Endothelial cell of umbilical vein (primary cell): Measurements from ENCODE around the gene ENAH. TPM values are rescaled to one million over a fixed set of nuclear protein-coding genes. Genes with fewer than 3 reads are reported as not detected.

Experiments used
- BruUV-seq: library from RNA; stranded (reverse); fragments of 400-500 nt; replicated peaks from 2 replicates; lab custom pipeline; 2021; lab: Mats Ljungman, UMichigan
- CTCF ChIA-PET: fragments of 300-600, 350-600 bp; sonication (Branson Sonifier 250); formaldehyde crosslinking; loops from one replicate; lab custom pipeline; 2021; ENCODE audit warnings: antibody characterized with exemption, inconsistent platforms; lab: Charles Lee
- POLR2A ChIA-PET: fragments of 300-600, 350-600 bp; sonication (Branson Sonifier 250); formaldehyde crosslinking; loops from one replicate; lab custom pipeline; 2021; ENCODE audit warnings: antibody characterized with exemption, inconsistent platforms; lab: Charles Lee
- DNase-seq: peaks from one replicate; pipeline ENCODE4 v3.0.0-alpha.2; 2011; ENCODE audit warnings: low read depth, low spot score
- FAIRE-seq: peaks from 2 replicates; lab custom pipeline; 2011; peaks lifted over from hg19 to GRCh38; lab: Jason Lieb, UNC
- H2AFZ ChIP-seq: 2 replicates; pipeline ENCODE4 v1.6.0; 2012; ENCODE audit warnings: low read depth, low read length, control low read depth, inconsistent platforms
- H3K27ac ChIP-seq: 2 replicates; pipeline ENCODE4 v1.5.1; 2011; ENCODE audit warnings: low read depth, mild to moderate bottlenecking, control low read depth, low read length, moderate library complexity; ENCODE audit not compliant: insufficient read depth
- H3K27me3 ChIP-seq, 2 experiments: 2 replicates each; pipeline versions ENCODE4 v1.6.0 to v1.6.1; 2011; ENCODE audit warnings: low read length in 2 of 2, mixed read lengths in 1 of 2; ENCODE audit not compliant: control insufficient read depth in 2 of 2, insufficient read depth in 2 of 2
- H3K36me3 ChIP-seq, 2 experiments: 2 replicates in 1 of 2; 3 replicates in 1 of 2; pipeline ENCODE4 v1.5.1; 2011; ENCODE audit warnings: low read length in 2 of 2, mild to moderate bottlenecking in 1 of 2, moderate library complexity in 1 of 2; ENCODE audit not compliant: control insufficient read depth in 2 of 2, insufficient read depth in 2 of 2; ENCODE audit errors: extremely low read depth in 1 of 2
- H3K4me1 ChIP-seq: 3 replicates; pipeline ENCODE4 v1.5.1; 2011; ENCODE audit warnings: mild to moderate bottlenecking, low read length; ENCODE audit not compliant: control insufficient read depth, insufficient read depth; ENCODE audit errors: extremely low read depth
- H3K4me2 ChIP-seq: 2 replicates; pipeline ENCODE4 v1.6.1; 2011; ENCODE audit warnings: low read length, control low read depth, mixed read lengths; ENCODE audit not compliant: insufficient read depth
- H3K4me3 ChIP-seq, 3 experiments: fragments of 200-600 bp in 1 of 3; sonication (generic), shearing (Covaris generic) in 1 of 3; replicated peaks in 1 of 3; 2 replicates each; pipeline ENCODE4 v1.5.1; 2011 to 2016; ENCODE audit warnings: control low read depth in 3 of 3, low read length in 3 of 3, mild to moderate bottlenecking in 2 of 3, inconsistent platforms in 1 of 3, low read depth in 1 of 3, moderate library complexity in 1 of 3; ENCODE audit not compliant: insufficient read depth in 1 of 3
- H3K79me2 ChIP-seq: 2 replicates; pipeline ENCODE4 v1.6.0; 2012; ENCODE audit warnings: low read length, inconsistent platforms; ENCODE audit not compliant: control insufficient read depth, insufficient read depth
- H3K9ac ChIP-seq: replicated peaks from 2 replicates; pipeline ENCODE3; 2011; ENCODE audit warnings: low read length, control low read depth; ENCODE audit not compliant: insufficient read depth; ENCODE audit errors: extremely low read depth
- H3K9me1 ChIP-seq: replicated peaks from 3 replicates; pipeline ENCODE4 v1.6.0; 2011; ENCODE audit warnings: mild to moderate bottlenecking, low read length; ENCODE audit not compliant: control insufficient read depth, insufficient read depth; ENCODE audit errors: extremely low read depth
- H3K9me3 ChIP-seq: replicated peaks from 2 replicates; pipeline ENCODE4 v1.5.1; 2012; ENCODE audit warnings: low read length, inconsistent platforms; ENCODE audit not compliant: control insufficient read depth, insufficient read depth
- H4K20me1 ChIP-seq: replicated peaks from 2 replicates; pipeline ENCODE3; 2011; ENCODE audit warnings: mild to moderate bottlenecking, low read length; ENCODE audit not compliant: control insufficient read depth, insufficient read depth; ENCODE audit errors: extremely low read depth
- EZH2 ChIP-seq: IDR thresholded peaks from 2 replicates; pipeline ENCODE4 v1.6.1; 2012; ENCODE audit warnings: borderline replicate concordance, low read depth, mild to moderate bottlenecking, moderate library complexity, low read length, inconsistent platforms; ENCODE audit not compliant: severe bottlenecking
- FOS ChIP-seq: IDR thresholded peaks from 2 replicates; pipeline ENCODE4 v1.6.1; 2011; ENCODE audit warnings: mild to moderate bottlenecking, low read length, moderate library complexity, borderline replicate concordance; ENCODE audit not compliant: insufficient read depth
- GATA2 ChIP-seq: IDR thresholded peaks from 2 replicates; pipeline ENCODE4 v1.7.0; 2011; ENCODE audit warnings: low read depth, mild to moderate bottlenecking, moderate library complexity, mixed read lengths, low read length; ENCODE audit not compliant: insufficient read length, insufficient read depth
- JUN ChIP-seq: IDR thresholded peaks from 2 replicates; pipeline ENCODE4 v1.6.1; 2011; ENCODE audit warnings: borderline replicate concordance, low read depth; ENCODE audit not compliant: insufficient read length, insufficient read depth
- MYC ChIP-seq: IDR thresholded peaks from one replicate; pipeline ENCODE4 v1.6.1; 2011; ENCODE audit warnings: mild to moderate bottlenecking, low read depth, low read length
- POLR2A ChIP-seq: IDR thresholded peaks from 2 replicates; pipeline ENCODE4 v1.6.1; 2012; ENCODE audit warnings: low read depth, mild to moderate bottlenecking, control low read depth, low read length
- POLR2AphosphoS5 ChIP-seq: IDR thresholded peaks from 2 replicates; pipeline ENCODE4 v1.6.1; 2012; ENCODE audit warnings: low read depth, mild to moderate bottlenecking, control low read depth, low read length, moderate library complexity; ENCODE audit not compliant: insufficient read depth
- dilution Hi-C: fragments of 300-500 bp; cut with MboI; formaldehyde crosslinking; loops from one replicate; pipeline ENCODE4 v1.15.0; 2019; ENCODE audit warnings: low sequenced_read_pairs; ENCODE audit not compliant: extremely low pct_ligation_motif_present
- intact Hi-C: fragments of 100-400 bp; cut with micrococcal nuclease; formaldehyde crosslinking; loops from one replicate; pipeline ENCODE4 v1.10.0; 2022
- polyA plus RNA-seq, 4 experiments: library from polyadenylated mRNA; depleted of rRNA in 3 of 4; stranded (reverse) in 3 of 4; unstranded in 1 of 4; fragments of >200 nt; gene quantifications; 2 replicates each; pipeline versions ENCODE4 v1.2.1 to v1.2.3, GENCODE V29; 2011 to 2012; ENCODE audit warnings: missing spikeins in 1 of 4
- total RNA-seq: library from RNA; stranded (reverse); gene quantifications from 2 replicates; pipeline ENCODE4 v1.2.3, GENCODE V29; 2021
- TF ChIP-seq, protein P1 (sequence below): IDR thresholded peaks from 2 replicates; pipeline ENCODE4 v1.6.1; 2011; ENCODE audit not compliant: insufficient read depth, insufficient read length
- TF ChIP-seq, protein P2 (sequence below), 2 donors: IDR thresholded peaks; 1 replicate in 1 of 2; 2 replicates in 1 of 2; pipeline ENCODE4 v1.5.1; 2011; ENCODE audit warnings: low read length in 2 of 2, mild to moderate bottlenecking in 2 of 2, moderate library complexity in 2 of 2, control low read depth in 1 of 2, inconsistent platforms in 1 of 2, low read depth in 1 of 2; ENCODE audit not compliant: insufficient read depth in 1 of 2; ENCODE audit errors: extremely low read depth in 1 of 2

ENAH gene
- total and polyA plus RNA-seq, 2 donors (not counting 3 experiments of a cell fraction or from before 2014, with no cell fraction given) = 19.9 to 95.6 TPM

DNA sequence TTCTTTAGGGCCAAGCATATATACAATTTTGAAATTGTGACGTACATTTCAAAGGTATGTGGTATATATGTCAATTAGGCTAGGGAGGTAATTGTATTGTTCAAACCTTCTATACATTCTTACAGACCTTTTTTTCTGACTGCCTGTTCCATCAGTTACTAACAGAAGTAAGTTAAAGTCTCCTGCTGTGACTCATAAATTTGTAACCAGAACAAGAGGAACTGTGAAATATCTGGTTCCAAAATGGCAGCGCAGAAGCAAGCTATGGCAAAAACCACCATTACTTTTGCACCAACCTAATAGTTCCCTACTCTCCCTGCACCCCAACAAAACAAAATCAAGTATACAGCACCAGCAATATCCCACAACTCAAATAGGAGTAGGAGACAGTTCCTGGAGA is 93.6 kb downstream of the ENAH start:
- Histone ChIP-seq H3K4me2 (no peak overlapping the region), H3K79me2 (no peaks in the 10 kb centered on the region), H3K9me1 (no peaks in the 10 kb centered on the region), H3K9ac (no peak overlapping the region), H2AFZ (no peak overlapping the region), H3K27ac (no peak overlapping the region), H4K20me1 (no peaks in the 10 kb centered on the region), H3K4me1 (no peaks in the 10 kb centered on the region), H3K4me3 (no peak overlapping the region), H3K27me3 (no peaks in the 10 kb centered on the region), H3K9me3 (no peaks in the 10 kb centered on the region), H3K36me3 (peaks cover 0 to 8% of the 10 kb centered on the region in 2 experiments)
- intact Hi-C loops = loop anchor here (10.0 kb wide), 1 partner anchor 415 kb away; no protein-coding TSS in a partner anchor
- BruUV-seq = no TSS peak
- FAIRE-seq (no peak), DNase-seq (no peak)
- ChIA-PET CTCF (interaction anchor here (1.3 kb wide), 1 partner anchor 9 kb away, joined by 3 read pairs; no protein-coding TSS in a partner anchor), POLR2A (no interaction called here)
- dilution Hi-C loops = no loop called here
- no peak for TF ChIP-seq EZH2
- TF ChIP-seq, protein P1, sequence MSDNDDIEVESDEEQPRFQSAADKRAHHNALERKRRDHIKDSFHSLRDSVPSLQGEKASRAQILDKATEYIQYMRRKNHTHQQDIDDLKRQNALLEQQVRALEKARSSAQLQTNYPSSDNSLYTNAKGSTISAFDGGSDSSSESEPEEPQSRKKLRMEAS = no peak
- no peak for TF ChIP-seq POLR2AphosphoS5
- TF ChIP-seq POLR2A = no peak
- TF ChIP-seq, protein P2, sequence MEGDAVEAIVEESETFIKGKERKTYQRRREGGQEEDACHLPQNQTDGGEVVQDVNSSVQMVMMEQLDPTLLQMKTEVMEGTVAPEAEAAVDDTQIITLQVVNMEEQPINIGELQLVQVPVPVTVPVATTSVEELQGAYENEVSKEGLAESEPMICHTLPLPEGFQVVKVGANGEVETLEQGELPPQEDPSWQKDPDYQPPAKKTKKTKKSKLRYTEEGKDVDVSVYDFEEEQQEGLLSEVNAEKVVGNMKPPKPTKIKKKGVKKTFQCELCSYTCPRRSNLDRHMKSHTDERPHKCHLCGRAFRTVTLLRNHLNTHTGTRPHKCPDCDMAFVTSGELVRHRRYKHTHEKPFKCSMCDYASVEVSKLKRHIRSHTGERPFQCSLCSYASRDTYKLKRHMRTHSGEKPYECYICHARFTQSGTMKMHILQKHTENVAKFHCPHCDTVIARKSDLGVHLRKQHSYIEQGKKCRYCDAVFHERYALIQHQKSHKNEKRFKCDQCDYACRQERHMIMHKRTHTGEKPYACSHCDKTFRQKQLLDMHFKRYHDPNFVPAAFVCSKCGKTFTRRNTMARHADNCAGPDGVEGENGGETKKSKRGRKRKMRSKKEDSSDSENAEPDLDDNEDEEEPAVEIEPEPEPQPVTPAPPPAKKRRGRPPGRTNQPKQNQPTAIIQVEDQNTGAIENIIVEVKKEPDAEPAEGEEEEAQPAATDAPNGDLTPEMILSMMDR (IDR thresholded peaks at IDR 0.05; ENCODE audit: extremely low read depth in 1 of 2, insufficient read depth in 1 of 2, low read depth in 1 of 2, low read length in 2 of 2) = no peak
- TF ChIP-seq FOS = no peak
- TF ChIP-seq JUN = no peak
- TF ChIP-seq GATA2 = no peak
- TF ChIP-seq MYC = no peak
